ACC112 (cell line): Measurements from ENCODE around the gene AKR1B15.

Experiments
- H2AFZ ChIP-seq: fragments of 200-600 bp; sonication (generic); one replicate; pipeline ENCODE4 v1.6.0; 2017; ENCODE audit warnings: antibody characterized with exemption, low read length; ENCODE audit not compliant: unreplicated experiment
- H3K27ac ChIP-seq: fragments of 200-600 bp; sonication (generic); 2 replicates; pipeline ENCODE4 v1.5.1; 2014; ENCODE audit warnings: low read depth, mild to moderate bottlenecking, antibody characterized with exemption, low read length, moderate library complexity
- H3K27me3 ChIP-seq: fragments of 200-600 bp; sonication (generic); 2 replicates; pipeline ENCODE4 v1.6.1; 2014; ENCODE audit warnings: mild to moderate bottlenecking, antibody characterized with exemption, low read length, moderate library complexity, mixed read lengths; ENCODE audit not compliant: insufficient read depth
- H3K36me3 ChIP-seq: fragments of 200-600 bp; sonication (generic); 2 replicates; pipeline ENCODE4 v1.6.1; 2016; ENCODE audit warnings: mild to moderate bottlenecking, antibody characterized with exemption, low read length, moderate library complexity, mixed read lengths; ENCODE audit not compliant: insufficient read depth
- H3K4me1 ChIP-seq: fragments of 200-600 bp; sonication (generic); one replicate; pipeline ENCODE4 v1.6.1; 2016; ENCODE audit warnings: low read length, mixed read lengths; ENCODE audit not compliant: insufficient read depth, unreplicated experiment, control insufficient read depth
- H3K4me3 ChIP-seq: fragments of 200-600 bp; sonication (generic); 2 replicates; pipeline ENCODE4 v1.5.1; 2014; ENCODE audit warnings: mild to moderate bottlenecking, low read depth, low read length
- H3K79me2 ChIP-seq: fragments of 200-600 bp; sonication (generic); one replicate; pipeline ENCODE4 v1.6.0; 2016; ENCODE audit warnings: low read length; ENCODE audit not compliant: control insufficient read depth, unreplicated experiment, insufficient read depth

AKR1B15 gene

GRCh38 chr7:134613623-134614347, 64.9 kb downstream of the AKR1B15 start:
- Histone ChIP-seq H3K4me3 (peak overlapping the region; percentile 42), H3K27ac (peak overlapping the region; percentile 93), H3K4me1 (peaks cover 36% of the 10 kb centered on the region), H2AFZ (peak overlapping the region; percentile 16), H3K36me3 (no peaks in the 10 kb centered on the region), H3K79me2 (no peaks in the 10 kb centered on the region), H3K27me3 (no peaks in the 10 kb centered on the region)

- Histone ChIP-seq H3K27me3 (no peaks in the 10 kb centered on the region), H3K27ac (no peak overlapping the region), H3K79me2 (no peaks in the 10 kb centered on the region), H3K36me3 (no peaks in the 10 kb centered on the region), H2AFZ (no peak overlapping the region), H3K4me3 (no peak overlapping the region), H3K4me1 (peaks cover 56% of the 10 kb centered on the region)
These were observed 67.7 kb downstream of the AKR1B15 start for GRCh38 chr7:134616611-134617010.

- H3K4me3 ChIP-seq: peak overlapping the region; percentile 58; the same call in 1 of the 2 replicates
- H3K27me3 ChIP-seq: no peaks in the 10 kb centered on the region
- H3K79me2 ChIP-seq: no peaks in the 10 kb centered on the region
- no peak overlapping the region for H2AFZ ChIP-seq
- peaks cover 42% of the 10 kb centered on the region for H3K4me1 ChIP-seq
- H3K27ac ChIP-seq: peak overlapping the region; percentile 99
- H3K36me3 ChIP-seq: no peaks in the 10 kb centered on the region
These were observed 70.0 kb downstream of the AKR1B15 start for GRCh38 chr7:134618756-134619530.

- Histone ChIP-seq H3K27ac (peak overlapping the region; percentile 99), H3K27me3 (no peaks in the 10 kb centered on the region), H3K4me1 (peaks cover 37% of the 10 kb centered on the region)
These were observed 70.9 kb downstream of the AKR1B15 start for GRCh38 chr7:134619627-134620331.

GRCh38 chr7:134622303-134622995, 73.5 kb downstream of the AKR1B15 start:
- H3K4me1 ChIP-seq: peaks cover 34% of the 10 kb centered on the region
- no peaks in the 10 kb centered on the region for H3K36me3 ChIP-seq
- H3K27ac ChIP-seq: no peak overlapping the region
- H3K79me2 ChIP-seq: no peaks in the 10 kb centered on the region
- H3K27me3 ChIP-seq: no peaks in the 10 kb centered on the region
- H3K4me3 ChIP-seq: no peak overlapping the region
- H2AFZ ChIP-seq: no peak overlapping the region

More at GRCh38 chr7:134619627-134620331, 70.9 kb downstream of the AKR1B15 start:
- Histone ChIP-seq H3K4me3 (peak overlapping the region; percentile 58; the same call in 1 of the 2 replicates), H2AFZ (no peak overlapping the region), H3K36me3 (no peaks in the 10 kb centered on the region), H3K79me2 (no peaks in the 10 kb centered on the region)

GRCh38 chr7:134623193-134623592, 74.3 kb downstream of the AKR1B15 start:
- Histone ChIP-seq H3K4me3 (no peak overlapping the region), H3K27ac (no peak overlapping the region), H2AFZ (no peak overlapping the region), H3K79me2 (no peaks in the 10 kb centered on the region), H3K4me1 (peaks cover 27% of the 10 kb centered on the region), H3K36me3 (no peaks in the 10 kb centered on the region), H3K27me3 (no peaks in the 10 kb centered on the region)

- no peaks in the 10 kb centered on the region for H3K79me2 ChIP-seq
- H3K27ac ChIP-seq: no peak overlapping the region
- H3K36me3 ChIP-seq: no peaks in the 10 kb centered on the region
- H3K4me3 ChIP-seq: no peak overlapping the region
- no peak overlapping the region for H2AFZ ChIP-seq
- H3K4me1 ChIP-seq: peaks cover 9% of the 10 kb centered on the region
- no peaks in the 10 kb centered on the region for H3K27me3 ChIP-seq
These were observed 76.6 kb downstream of the AKR1B15 start for GRCh38 chr7:134625550-134625949.

GRCh38 chr7:134627109-134627774, 78.3 kb downstream of the AKR1B15 start:
- Histone ChIP-seq H3K27me3 (no peaks in the 10 kb centered on the region), H2AFZ (no peak overlapping the region), H3K4me1 (peaks cover 4% of the 10 kb centered on the region), H3K4me3 (no peak overlapping the region), H3K79me2 (no peaks in the 10 kb centered on the region), H3K27ac (no peak overlapping the region), H3K36me3 (no peaks in the 10 kb centered on the region)

GRCh38 chr7:134627775-134628153, 78.9 kb downstream of the AKR1B15 start:
- Histone ChIP-seq H3K4me1 (peaks cover 4% of the 10 kb centered on the region), H3K27me3 (no peaks in the 10 kb centered on the region), H3K79me2 (no peaks in the 10 kb centered on the region), H3K4me3 (no peak overlapping the region), H3K27ac (no peak overlapping the region), H3K36me3 (no peaks in the 10 kb centered on the region), H2AFZ (no peak overlapping the region)

- Histone ChIP-seq H3K36me3 (no peaks in the 10 kb centered on the region), H3K27me3 (no peaks in the 10 kb centered on the region), H2AFZ (no peak overlapping the region), H3K4me3 (no peak overlapping the region), H3K4me1 (peaks cover 8% of the 10 kb centered on the region), H3K27ac (no peak overlapping the region), H3K79me2 (no peaks in the 10 kb centered on the region)
These were observed 80.5 kb downstream of the AKR1B15 start for GRCh38 chr7:134629445-134629844.
